GM12878 (cell line): ENCODE data around the gene SAMD4A.

Source experiments
- E2F4 ChIP-seq: IDR thresholded peaks from 2 replicates; pipeline ENCODE4 v1.6.1; 2012; ENCODE audit warnings: low read depth, low read length, improper control_type of control experiment
- ESRRA ChIP-seq: IDR thresholded peaks from 2 replicates; pipeline ENCODE4 v1.6.1; 2012; ENCODE audit warnings: mild to moderate bottlenecking, low read length, improper control_type of control experiment
- MAX ChIP-seq: IDR thresholded peaks from 2 replicates; pipeline ENCODE4 v1.6.1; 2012; ENCODE audit warnings: low read depth, low read length, improper control_type of control experiment
- NR2C2 ChIP-seq: IDR thresholded peaks from 2 replicates; pipeline ENCODE4 v1.6.1; 2011; ENCODE audit warnings: borderline replicate concordance, low read depth; ENCODE audit not compliant: control insufficient read depth, insufficient read length
- POLR2AphosphoS5 ChIP-seq: IDR thresholded peaks from 2 replicates; pipeline ENCODE4 v1.6.1; 2011; ENCODE audit warnings: mild to moderate bottlenecking, low read length, inconsistent platforms
- SMAD1 ChIP-seq: fragments of 450-650 bp; IDR thresholded peaks from 2 replicates; pipeline ENCODE4 v1.6.1; 2018; ENCODE audit warnings: mild to moderate bottlenecking, low read depth; ENCODE audit not compliant: partially characterized antibody
- ZBTB4 ChIP-seq: fragments of 450-650 bp; formaldehyde crosslinking; IDR thresholded peaks from 2 replicates; pipeline ENCODE4 v1.4.0; 2022; ENCODE audit warnings: mild to moderate bottlenecking, moderate library complexity
- ZNF24 ChIP-seq: fragments of 450-650 bp; IDR thresholded peaks from 2 replicates; pipeline ENCODE4 v1.6.1; 2017; ENCODE audit warnings: antibody characterized with exemption, mild to moderate bottlenecking

- TF ChIP-seq SMAD1 (no peak), ESRRA (no peak), E2F4 (no peak), ZNF24 (no peak), POLR2AphosphoS5 (no peak), ZBTB4 (CRISPR knock-in tag) (no peak), NR2C2 (no peak), MAX (no peak)
Measured at GRCh38 chr14:54840336-54840735, 273.4 kb downstream of the SAMD4A start.
